ENCODE results near the gene MLN. TPM values are rescaled to one million over a fixed set of nuclear protein-coding genes. Genes with fewer than 3 reads are reported as not detected.
A peak's percentile ranks its signal among the peaks of the same experiment; 100 is the strongest.

Gene MLN
- total RNA-seq, 1 donor from 2014 or later: not detected

GRCh38 chr6:33797626-33798342, 6.0 kb downstream of the MLN start:
- ATAC-seq (no peak), DNase-seq (no peak)
- intact Hi-C loops (cut with micrococcal nuclease): no loop called here

- intact Hi-C loops (cut with micrococcal nuclease): no loop called here
- DNase-seq (no peak), ATAC-seq (no peak)
These were observed 8.7 kb downstream of the MLN start for GRCh38 chr6:33794910-33795623.

- ATAC-seq: no peak
- intact Hi-C loops (cut with micrococcal nuclease): no loop called here
- DNase-seq: no peak
These were observed 10.8 kb downstream of the MLN start for GRCh38 chr6:33792981-33793380.

GRCh38 chr6:33791620-33792019, 12.2 kb downstream of the MLN start:
- DNase-seq: no peak
- ATAC-seq: no peak
- intact Hi-C loops (cut with micrococcal nuclease): no loop called here

- ATAC-seq: no peak
These were observed 12.9 kb downstream of the MLN start for GRCh38 chr6:33790910-33791309.

GRCh38 chr6:33790379-33790778, 13.4 kb downstream of the MLN start:
- intact Hi-C loops (cut with micrococcal nuclease): no loop called here
- ATAC-seq (no peak), DNase-seq (no peak)

More at GRCh38 chr6:33790910-33791309, 12.9 kb downstream of the MLN start:
- intact Hi-C loops (cut with micrococcal nuclease): no loop called here
- no peak for DNase-seq

- intact Hi-C loops (cut with micrococcal nuclease): no loop called here
- ATAC-seq: no peak
- DNase-seq: no peak
These were observed 14.3 kb downstream of the MLN start for GRCh38 chr6:33789550-33789895.

- ATAC-seq: peak; percentile 98
- intact Hi-C loops (cut with micrococcal nuclease): no loop called here
- DNase-seq: peak; percentile 97
These were observed 14.9 kb downstream of the MLN start, which contains the start of gene LEMD2 for GRCh38 chr6:33788694-33789549. Gene LEMD2, minus strand, starts transcription at chr6:33789130. Its CDS starts 14 bp downstream, at chr6:33789116.

- peak; percentile 71 for ATAC-seq
- peak; percentile 87 for DNase-seq
- intact Hi-C loops (cut with micrococcal nuclease): no loop called here
These were observed 15.7 kb downstream of the MLN start for GRCh38 chr6:33787954-33788693.

GRCh38 chr6:33787346-33787953, 16.4 kb downstream of the MLN start:
- no peak for ATAC-seq
- no peak for DNase-seq
- intact Hi-C loops (cut with micrococcal nuclease): no loop called here

- intact Hi-C loops (cut with micrococcal nuclease): no loop called here
These were observed 17.1 kb downstream of the MLN start for GRCh38 chr6:33786736-33787135.

GRCh38 chr6:33785778-33786177, 18.0 kb downstream of the MLN start:
- DNase-seq: no peak
- ATAC-seq: no peak
- intact Hi-C loops (cut with micrococcal nuclease): no loop called here

More at GRCh38 chr6:33786736-33787135, 17.1 kb downstream of the MLN start:
- ATAC-seq (no peak), DNase-seq (no peak)

- intact Hi-C loops (cut with micrococcal nuclease): no loop called here
- DNase-seq: no peak
- no peak for ATAC-seq
These were observed 19.0 kb downstream of the MLN start for GRCh38 chr6:33784787-33785186.

GRCh38 chr6:33783781-33784520, 19.9 kb downstream of the MLN start:
- DNase-seq (no peak), ATAC-seq (no peak)
- intact Hi-C loops (cut with micrococcal nuclease): no loop called here

GRCh38 chr6:33782561-33782960, 21.2 kb downstream of the MLN start:
- ATAC-seq (no peak), DNase-seq (no peak)
- intact Hi-C loops (cut with micrococcal nuclease): no loop called here

- ATAC-seq (peak; percentile 51), DNase-seq (no peak)
- intact Hi-C loops (cut with micrococcal nuclease): no loop called here
These were observed 22.4 kb downstream of the MLN start for GRCh38 chr6:33781131-33781975.

- intact Hi-C loops (cut with micrococcal nuclease): loop anchor here (10.0 kb wide), 2 partner anchors 245 to 375 kb away; no protein-coding TSS in a partner anchor
These were observed 23.9 kb downstream of the MLN start for GRCh38 chr6:33779895-33780294.

More at GRCh38 chr6:33779895-33780294, 23.9 kb downstream of the MLN start:
- ATAC-seq (no peak), DNase-seq (no peak)
